Stomach (tissue), 9 donors: ENCODE data around the gene CXCL14. TPM values are rescaled to one million over a fixed set of nuclear protein-coding genes. Genes with fewer than 3 reads are reported as not detected.

ENCODE experiments used
- DNase-seq, 2 donors: peaks; one replicate each; pipeline versions ENCODE4 v3.0.0 to v3.0.0-alpha.2; 2013 to 2019
- H3K27ac ChIP-seq, 5 donors: fragments of 200-600 bp in 4 of 5; sonication (generic) in 4 of 5; one replicate each; pipeline ENCODE4 v1.5.1; 2013 to 2019; ENCODE audit warnings: mild to moderate bottlenecking in 1 of 5, moderate library complexity in 1 of 5
- H3K27me3 ChIP-seq, 3 donors: fragments of 200-600 bp; sonication (generic); one replicate each; pipeline ENCODE4 v1.5.1; 2017 to 2019; ENCODE audit warnings: mixed run types in 1 of 3
- H3K36me3 ChIP-seq, 4 donors: fragments of 200-600 bp; sonication (generic); 1 replicate in 3 of 4; 2 replicates in 1 of 4; pipeline ENCODE4 v1.5.1; 2016 to 2019
- H3K4me1 ChIP-seq, 4 donors: fragments of 200-600 bp; sonication (generic); one replicate each; pipeline ENCODE4 v1.5.1; 2016 to 2019
- H3K4me3 ChIP-seq, 4 donors: fragments of 200-600 bp; sonication (generic) in 3 of 4; one replicate each; pipeline ENCODE4 v1.5.1; 2016 to 2019; ENCODE audit warnings: mild to moderate bottlenecking in 1 of 4
- H3K9me3 ChIP-seq, 4 donors: fragments of 200-600 bp; sonication (generic); one replicate each; pipeline ENCODE4 v1.5.1; 2016 to 2019
- CTCF ChIP-seq, 7 experiments: fragments of 450-650 bp in 4 of 7; fragments of 200-600 bp in 3 of 7; sonication (generic) in 3 of 7; IDR thresholded peaks; one replicate each; pipeline ENCODE4 v1.5.1; 2016 to 2019; ENCODE audit warnings: antibody characterized with exemption in 7 of 7, control low read depth in 2 of 7, mild to moderate bottlenecking in 1 of 7
- EP300 ChIP-seq: sonication (generic); formaldehyde crosslinking; IDR thresholded peaks from one replicate; pipeline ENCODE4 v1.6.1; 2017; ENCODE audit warnings: antibody characterized with exemption
- POLR2A ChIP-seq, 4 donors: fragments of 450-650 bp; IDR thresholded peaks; one replicate each; pipeline ENCODE4 v1.6.1; 2016; ENCODE audit warnings: antibody characterized with exemption in 4 of 4, control low read depth in 2 of 4, mild to moderate bottlenecking in 1 of 4, moderate library complexity in 1 of 4
- POLR2AphosphoS5 ChIP-seq, 3 donors: sonication (generic); formaldehyde crosslinking; IDR thresholded peaks; one replicate each; pipeline ENCODE4 v1.6.1; 2016; ENCODE audit warnings: antibody characterized with exemption in 3 of 3
- WGBS, 5 donors: extraction: QIAGEN DNeasy Blood & Tissue Kit in 3 of 5; methylation state at CpG; one replicate each; pipeline versions ENCODE4 v1.1.5 to v1.1.7; 2013 to 2018; 5-methylcytosine and 5-hydroxymethylcytosine counted together
- intact Hi-C: fragments of 100-400 bp; cut with DNase I; formaldehyde crosslinking; loops from one replicate; pipeline ENCODE4 v1.15.1; 2023; ENCODE audit warnings: low total_unique reads
- polyA plus RNA-seq, 3 donors: library from polyadenylated mRNA; stranded (reverse); fragments of 200-250 nt; gene quantifications; one replicate each; pipeline ENCODE4 v1.2.3, GENCODE V29; 2013
- total RNA-seq, 5 donors: library from RNA; depleted of rRNA; stranded (reverse); fragments of >200 nt; gene quantifications; one replicate each; pipeline versions ENCODE4 v1.1.0 to v1.2.3, GENCODE V29; 2014 to 2016
- donor health status: healthy with polysubstance abuse.
- donor health status: Bipolar disorder and iron deficiency.
- donor health status: healthy.

Gene CXCL14
- total and polyA plus RNA-seq, 8 donors, result 12.7 to 82.0 (median 32.1) TPM; not detected in 2

GRCh38 chr5:135578305-135578684 lies 496 bp downstream of the CXCL14 start:
- no peak for DNase-seq
- Histone ChIP-seq H3K4me3 (peak overlapping the region; percentile 20 to 44 (median 29)), H3K9me3 (no peaks in the 10 kb centered on the region), H3K4me1 (peaks cover 0 to 14% (median 6%) of the 10 kb centered on the region in 4 donors), H3K27ac (peak overlapping the region in 1 of 5 donors; percentile 42), H3K27me3 (peaks cover 4 to 83% (median 27%) of the 10 kb centered on the region in 3 donors), H3K36me3 (no peaks in the 10 kb centered on the region)
- intact Hi-C loops, result no loop called here
- 4 to 18% (median 10%) methylated on average over 9 to 21 of the region's 21 CpGs for WGBS, 5 donors
- TF ChIP-seq POLR2A (IDR thresholded peaks at IDR 0.05) (no peak), POLR2AphosphoS5 (IDR thresholded peaks at IDR 0.05) (no peak), EP300 (no peak), CTCF (IDR thresholded peaks at IDR 0.05) (no peak)

- Histone ChIP-seq H3K4me3 (no peak overlapping the region), H3K27me3 (peaks cover 4 to 74% (median 26%) of the 10 kb centered on the region in 3 donors), H3K9me3 (no peaks in the 10 kb centered on the region), H3K36me3 (no peaks in the 10 kb centered on the region), H3K27ac (no peak overlapping the region), H3K4me1 (peaks cover 0 to 14% (median 6%) of the 10 kb centered on the region in 4 donors)
- intact Hi-C loops, result no loop called here
- WGBS, 5 donors, result 45 to 57% (median 52%) methylated on average over 5 to 8 of the region's 8 CpGs
- no peak for DNase-seq
- TF ChIP-seq POLR2AphosphoS5 (IDR thresholded peaks at IDR 0.05) (no peak), EP300 (no peak)
These were observed 1.4 kb downstream of the CXCL14 start for GRCh38 chr5:135577421-135577820.

- intact Hi-C loops, result no loop called here
- Histone ChIP-seq H3K27ac (no peak overlapping the region), H3K9me3 (no peaks in the 10 kb centered on the region), H3K4me3 (no peak overlapping the region), H3K27me3 (peaks cover 4 to 65% (median 26%) of the 10 kb centered on the region in 3 donors), H3K36me3 (no peaks in the 10 kb centered on the region), H3K4me1 (peaks cover 0 to 14% (median 6%) of the 10 kb centered on the region in 4 donors)
- 50 to 56% (median 55%) methylated on average over 6 of the region's 6 CpGs for WGBS, 5 donors
- no peak for DNase-seq
- TF ChIP-seq CTCF (IDR thresholded peaks at IDR 0.05) (no peak), POLR2A (IDR thresholded peaks at IDR 0.05) (no peak), POLR2AphosphoS5 (IDR thresholded peaks at IDR 0.05) (no peak), EP300 (no peak)
These were observed 2.7 kb downstream of the CXCL14 start for GRCh38 chr5:135576075-135576599.

- TF ChIP-seq CTCF (IDR thresholded peaks at IDR 0.05), result no peak
- no peak for TF ChIP-seq POLR2A (IDR thresholded peaks at IDR 0.05)
- no peak for TF ChIP-seq POLR2AphosphoS5 (IDR thresholded peaks at IDR 0.05)
- TF ChIP-seq EP300, result no peak
- H3K27ac ChIP-seq, result no peak overlapping the region
- DNase-seq, result no peak
- H3K4me3 ChIP-seq, result no peak overlapping the region
- H3K4me1 ChIP-seq, result peaks cover 0 to 14% (median 6%) of the 10 kb centered on the region in 4 donors
- intact Hi-C loops, result no loop called here
- WGBS, 5 donors, result 85 to 92% (median 90%) methylated on average over 10 of the region's 10 CpGs
- H3K27me3 ChIP-seq, result peaks cover 4 to 53% (median 24%) of the 10 kb centered on the region in 3 donors
- H3K9me3 ChIP-seq, result no peaks in the 10 kb centered on the region
- H3K36me3 ChIP-seq, result no peaks in the 10 kb centered on the region
These were observed 4.3 kb downstream of the CXCL14 start for GRCh38 chr5:135574493-135574892.

GRCh38 chr5:135571902-135572301 lies 6.9 kb downstream of the CXCL14 start:
- H3K27me3 ChIP-seq, result peaks cover 0 to 27% (median under 1%) of the 10 kb centered on the region in 3 donors
- H3K9me3 ChIP-seq, result no peaks in the 10 kb centered on the region
- DNase-seq, result no peak
- TF ChIP-seq POLR2AphosphoS5 (IDR thresholded peaks at IDR 0.05) (no peak), POLR2A (IDR thresholded peaks at IDR 0.05) (no peak), CTCF (IDR thresholded peaks at IDR 0.05) (no peak), EP300 (no peak)
- 78 to 88% (median 82%) methylated on average over 8 to 9 of the region's 9 CpGs for WGBS, 5 donors
- no peaks in the 10 kb centered on the region for H3K4me1 ChIP-seq
- no peak overlapping the region for H3K27ac ChIP-seq
- H3K4me3 ChIP-seq, result no peak overlapping the region
- intact Hi-C loops, result no loop called here
- no peaks in the 10 kb centered on the region for H3K36me3 ChIP-seq
